ENCODE measurements around the gene EAF1.

DNA sequence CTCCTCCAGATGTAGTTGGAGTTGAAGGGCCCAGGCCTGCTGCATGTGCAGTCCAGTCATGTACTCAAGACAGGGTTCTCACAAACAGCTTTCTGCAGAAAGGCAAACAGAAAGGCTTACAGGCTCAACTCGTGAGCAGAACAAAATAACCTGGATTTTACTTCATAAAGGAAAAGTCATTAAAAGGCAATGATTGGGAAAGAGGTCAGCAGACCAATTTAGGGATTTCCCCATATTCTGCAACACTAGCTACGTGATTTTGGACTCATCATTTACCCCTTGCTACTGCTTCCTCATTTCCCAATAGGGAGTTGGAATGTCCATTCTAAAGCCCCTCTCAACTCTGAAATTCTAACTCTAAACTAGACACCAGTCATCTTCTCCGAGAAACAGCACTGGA, 18.2 kb upstream of the EAF1 start:
- TF ChIP-seq CTCF (conservative IDR thresholded peaks at IDR 0.05; ENCODE audit: low read depth in 2 of 2) (no peak), EZH2 (IDR thresholded peaks at IDR 0.05; ENCODE audit: low read depth, unreplicated experiment) (no peak), POLR2AphosphoS5 (IDR thresholded peaks at IDR 0.05; ENCODE audit: low read depth) (no peak)
